T47D (cell line): Measurements from ENCODE around the gene GIMAP2.
"Not testable (repeated sequence)": the region's sequence is repeated elsewhere in the genome, so short reads cannot be mapped to it uniquely, and the experiment has no call there.

Experiments
- DNase-seq, 2 experiments: peaks; one replicate each; pipeline versions ENCODE4 v3.0.0 to v3.0.0-alpha.2; 2011 to 2012; ENCODE audit warnings: low read depth in 1 of 2, low spot score in 1 of 2
- JUND ChIP-seq: IDR thresholded peaks from 2 replicates; pipeline ENCODE4 v1.6.1; 2012; ENCODE audit warnings: low read depth
- in situ Hi-C: cut with HindIII; loops from 2 replicates; pipeline ENCODE4 v1.10.0; 2016; ENCODE audit warnings: low sequenced_read_pairs, low pct_unique_long_range_greater_than_20kb

GIMAP2 gene

DNA sequence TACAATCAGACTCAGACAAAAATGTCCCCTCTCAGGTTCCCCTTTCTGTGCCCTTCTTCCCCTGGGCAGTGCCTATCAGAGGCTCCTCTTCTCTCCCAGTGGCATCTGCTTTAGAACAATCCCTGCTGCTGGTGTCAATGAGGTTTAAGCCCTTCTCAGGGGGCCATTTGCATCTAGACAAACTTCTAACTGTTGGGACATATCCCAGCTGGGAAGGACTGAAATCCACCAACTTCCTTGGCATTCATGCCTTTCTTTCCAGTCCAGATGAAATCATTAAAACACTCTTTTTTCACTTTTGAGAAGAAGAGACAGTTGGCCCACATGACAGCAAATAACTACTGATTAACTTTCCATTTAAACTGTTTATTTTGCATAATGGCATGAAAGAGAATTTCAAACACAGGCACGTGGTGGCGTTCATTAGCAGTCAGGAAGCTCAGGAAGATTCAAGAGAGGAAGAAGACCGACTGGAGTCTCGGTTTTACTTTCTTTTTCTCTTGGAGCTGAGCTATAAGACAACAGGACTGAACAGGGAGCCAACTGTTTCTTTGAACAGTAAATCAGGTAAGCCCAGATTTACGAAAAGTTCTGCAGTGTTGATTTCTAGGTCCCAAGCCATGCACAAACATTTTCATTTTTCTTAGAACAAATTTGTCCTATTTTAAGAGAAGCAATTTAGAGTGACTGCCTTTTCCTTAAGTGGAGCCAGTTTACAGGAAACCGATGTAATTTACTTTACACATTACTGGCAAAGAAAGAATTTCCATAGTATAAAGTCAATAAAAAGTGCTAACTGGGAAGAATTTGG lies at the start of gene GIMAP2:
TSS of gene GIMAP2 (plus strand) at position 488 of the 811 bp plus-strand sequence. CDS start 1,354 bp downstream, outside the sequence.
- peak; percentile 9 to 62 for DNase-seq
- in situ Hi-C loops = no loop called here

DNA sequence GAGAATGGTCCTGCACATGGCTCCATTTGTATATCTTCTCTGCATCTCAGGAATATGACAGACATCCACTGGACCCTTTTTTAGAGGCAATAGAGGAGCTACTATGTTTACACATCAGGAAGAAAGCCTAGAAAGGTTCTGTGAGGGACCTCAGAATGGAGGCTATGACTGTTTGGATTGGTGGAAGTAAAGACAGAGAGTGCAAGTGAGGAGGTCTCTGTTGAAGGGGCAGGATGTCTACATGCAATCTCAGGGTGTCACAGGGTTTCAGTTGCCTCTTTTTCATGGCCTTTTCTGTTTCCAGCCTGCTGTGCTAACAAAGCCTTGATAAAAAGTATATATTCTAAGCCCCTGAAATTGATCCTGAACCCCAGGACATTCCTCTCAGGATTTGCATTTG lies 43.7 kb upstream of the GIMAP2 start:
- in situ Hi-C loops = no loop called here

More for the DNA sequence above, at the start of gene GIMAP2:
- TF ChIP-seq JUND = no peak

DNA sequence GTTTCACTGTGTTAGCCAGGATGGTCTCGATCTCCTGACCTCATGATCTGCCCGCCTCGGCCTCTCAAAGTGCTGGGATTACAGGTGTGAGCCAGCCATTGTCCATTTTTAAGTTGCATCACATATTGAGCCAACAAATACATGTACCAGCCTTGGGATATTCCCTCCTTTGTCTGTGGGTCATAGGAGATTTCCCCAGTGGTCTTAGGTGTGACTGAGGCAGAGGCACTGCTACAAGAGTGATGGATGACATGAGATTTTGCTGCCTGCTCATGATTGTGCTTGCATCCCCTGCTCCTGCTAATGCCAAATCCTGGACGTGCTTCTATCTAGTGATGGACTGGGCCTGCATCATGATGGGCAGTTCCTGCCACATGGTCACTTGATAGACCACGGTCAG lies 42.6 kb upstream of the GIMAP2 start:
- in situ Hi-C loops = no loop called here
- no peak for TF ChIP-seq JUND
- DNase-seq = no peak

More for the DNA sequence above, 43.7 kb upstream of the GIMAP2 start:
- DNase-seq = no peak
- no peak for TF ChIP-seq JUND

GRCh38 chr7:150645259-150646020 lies 40.1 kb upstream of the GIMAP2 start:
- in situ Hi-C loops = no loop called here

GRCh38 chr7:150648353-150649079 lies 37.0 kb upstream of the GIMAP2 start:
- TF ChIP-seq JUND = no peak
- in situ Hi-C loops = no loop called here
- no peak for DNase-seq

More at GRCh38 chr7:150645259-150646020, 40.1 kb upstream of the GIMAP2 start:
- DNase-seq = no peak
- no peak for TF ChIP-seq JUND

- no peak for TF ChIP-seq JUND
- in situ Hi-C loops = no loop called here
- no peak for DNase-seq
These were observed 36.5 kb upstream of the GIMAP2 start for GRCh38 chr7:150649080-150649385.

- DNase-seq = no peak
- in situ Hi-C loops = no loop called here
- no peak for TF ChIP-seq JUND
These were observed 30.8 kb upstream of the GIMAP2 start for GRCh38 chr7:150654692-150655091.

DNA sequence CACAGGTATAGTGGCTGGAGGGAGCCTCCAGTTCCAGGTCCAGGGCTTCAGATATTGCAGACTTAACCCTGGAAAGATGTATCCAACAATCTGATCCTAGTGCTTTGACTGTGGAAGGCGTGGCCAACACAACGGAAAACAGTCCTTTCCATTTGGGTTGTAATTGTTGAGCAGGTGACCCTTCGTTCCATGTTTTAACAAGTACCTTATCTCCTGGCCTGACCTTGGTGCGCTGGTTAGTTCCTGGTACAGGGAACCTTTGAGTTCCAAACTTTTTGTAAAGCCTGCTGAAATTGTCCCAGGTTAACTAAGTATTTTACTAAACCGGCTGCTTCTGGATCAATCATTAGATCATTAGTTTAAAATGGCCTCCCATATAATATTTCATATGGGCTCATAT lies 29.5 kb upstream of the GIMAP2 start:
- in situ Hi-C loops = no loop called here
- TF ChIP-seq JUND = no peak
- no peak for DNase-seq

GRCh38 chr7:150657526-150657925 lies 28.0 kb upstream of the GIMAP2 start:
- in situ Hi-C loops = no loop called here
- no peak for DNase-seq
- no peak for TF ChIP-seq JUND

DNA sequence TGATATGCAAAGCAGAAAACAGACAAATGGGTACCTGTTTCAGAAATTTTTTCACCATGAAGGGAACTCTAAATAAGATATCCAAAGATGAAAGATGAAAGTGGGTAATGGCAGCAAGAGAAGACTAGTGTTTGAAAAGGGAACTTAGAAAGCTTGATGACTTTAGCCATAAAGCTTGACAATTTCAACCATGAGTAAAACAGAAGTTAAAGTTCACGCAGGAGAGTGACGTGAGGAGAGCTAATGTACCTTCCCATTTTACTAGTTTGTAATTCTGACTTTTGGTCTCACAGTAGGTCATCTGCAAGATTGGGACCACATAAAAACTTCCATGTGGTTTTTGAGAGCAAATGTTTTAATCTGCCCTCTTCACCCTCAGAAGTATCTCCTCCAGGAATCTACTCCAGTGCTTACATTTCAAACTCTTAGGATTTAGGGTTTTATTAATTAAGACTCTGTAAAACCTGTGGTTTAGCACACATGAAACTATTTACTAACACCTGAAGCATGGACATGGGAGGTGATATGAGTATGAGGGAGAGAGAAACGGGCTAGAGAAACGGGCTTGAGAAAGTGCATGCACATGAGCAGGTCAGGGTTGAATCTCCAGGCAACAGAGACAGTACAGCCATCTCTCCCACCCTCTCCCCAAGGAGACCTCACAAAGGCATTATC lies 24.4 kb upstream of the GIMAP2 start:
- no peak for TF ChIP-seq JUND
- in situ Hi-C loops = no loop called here
- no peak for DNase-seq

DNA sequence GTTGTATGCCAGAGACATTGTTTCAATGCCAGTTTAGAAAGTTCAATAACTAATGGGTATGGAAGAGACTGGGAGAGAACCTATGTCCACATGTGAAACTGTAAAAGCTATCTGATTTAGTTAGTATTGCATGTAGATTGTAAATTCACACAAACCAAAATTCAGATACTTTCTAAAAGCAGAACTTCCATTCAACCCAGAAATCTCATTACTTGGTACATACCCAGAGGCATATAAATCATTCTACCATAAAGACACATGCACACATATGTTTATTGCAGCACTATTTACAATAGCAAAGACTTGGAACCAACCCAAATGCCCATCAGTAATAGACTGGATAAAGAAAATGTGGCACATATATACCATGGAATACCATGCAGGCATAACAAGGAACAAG lies 22.7 kb upstream of the GIMAP2 start:
- DNase-seq, in situ Hi-C loops: not testable (repeated sequence)

DNA sequence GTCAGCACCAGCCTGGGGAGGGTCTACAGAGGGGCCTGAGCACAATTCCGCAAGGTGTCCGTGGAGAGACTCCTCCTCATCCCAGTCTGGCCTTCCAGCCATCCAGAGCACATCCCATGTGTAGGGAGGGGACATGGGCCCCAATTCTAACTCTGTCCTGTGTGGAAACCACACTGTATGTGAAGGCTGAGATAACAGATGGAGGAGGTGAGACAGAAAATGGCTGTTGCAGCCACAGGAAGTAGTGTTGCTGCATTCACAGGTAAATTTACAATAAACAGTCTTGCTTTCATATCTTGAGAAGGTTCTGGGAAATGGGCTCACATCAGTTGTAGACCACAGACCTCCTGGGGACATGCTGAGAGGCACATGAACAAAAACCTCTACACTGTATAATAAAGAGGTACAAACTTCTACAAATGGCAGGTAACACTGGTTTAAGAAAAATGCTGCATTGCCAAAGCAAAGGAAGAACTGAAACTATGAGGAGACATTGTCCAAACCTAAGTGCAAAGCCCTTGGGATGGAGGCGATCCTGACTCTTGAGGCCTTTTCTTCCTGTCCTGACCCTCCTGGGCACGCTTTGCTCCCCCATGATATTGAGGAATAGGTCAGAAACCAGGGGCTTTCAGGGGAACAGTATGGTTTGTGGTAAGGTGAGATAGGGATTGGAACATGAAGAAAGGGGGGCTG lies 21.6 kb upstream of the GIMAP2 start:
- in situ Hi-C loops = no loop called here

More for the DNA sequence above, 21.6 kb upstream of the GIMAP2 start:
- DNase-seq = no peak
- TF ChIP-seq JUND = no peak
